SK-N-SH treated with all-trans-retinoic acid at 6 μM for 48 hours (cell line): ENCODE data around the gene CDYL.

ENCODE experiments used
- ATAC-seq: fragments of 200-7000 bp; cut with Tn5 transposase; 3 replicates; pipeline ENCODE4 v1.9.1; 2020; ENCODE audit warnings: mild to moderate bottlenecking, moderate library complexity
- ARNTL ChIP-seq: fragments of 450-650 bp; formaldehyde crosslinking; IDR thresholded peaks from 2 replicates; pipeline ENCODE4 v1.5.0; 2020; ENCODE audit warnings: low read depth, mild to moderate bottlenecking, moderate library complexity, borderline replicate concordance
- BACH2 ChIP-seq: fragments of 250-450 bp; sonication (Bioruptor Pico); IDR thresholded peaks from 2 replicates; pipeline ENCODE4 v1.9.0; 2021; ENCODE audit warnings: mild to moderate bottlenecking, borderline replicate concordance
- CREB5 ChIP-seq: fragments of 250-450 bp; sonication (Bioruptor Pico); IDR thresholded peaks from 2 replicates; pipeline ENCODE4 v1.5.1; 2020; ENCODE audit warnings: low read depth, mild to moderate bottlenecking, moderate library complexity
- CSDC2 ChIP-seq: fragments of 250-450 bp; sonication (Bioruptor Pico); IDR thresholded peaks from 2 replicates; pipeline ENCODE4 v1.5.0; 2020; ENCODE audit warnings: mild to moderate bottlenecking, moderate library complexity
- CSRNP3 ChIP-seq: fragments of 250-450 bp; sonication (Bioruptor Pico); IDR thresholded peaks from 2 replicates; pipeline ENCODE4 v1.5.1; 2021; ENCODE audit warnings: mild to moderate bottlenecking, moderate library complexity
- GLIS3 ChIP-seq: fragments of 250-450 bp; sonication (Bioruptor Pico); IDR thresholded peaks from 2 replicates; pipeline ENCODE4 v1.5.0; 2020; ENCODE audit warnings: mild to moderate bottlenecking, moderate library complexity
- OSR1 ChIP-seq: fragments of 250-450 bp; sonication (Bioruptor Pico); IDR thresholded peaks from 2 replicates; pipeline ENCODE4 v1.8.0; 2022; ENCODE audit warnings: moderate library complexity, mild to moderate bottlenecking, inconsistent platforms
- POU6F1 ChIP-seq: fragments of 250-450 bp; sonication (Bioruptor Pico); IDR thresholded peaks from 2 replicates; pipeline ENCODE4 v1.8.0; 2021; ENCODE audit warnings: low read depth, mild to moderate bottlenecking, moderate library complexity, borderline replicate concordance
- PPARA ChIP-seq: fragments of 250-450 bp; sonication (Bioruptor Pico); IDR thresholded peaks from 2 replicates; pipeline ENCODE4 v1.5.0; 2020; ENCODE audit warnings: mild to moderate bottlenecking, borderline replicate concordance
- RARB ChIP-seq: fragments of 250-450 bp; sonication (Bioruptor Pico); IDR thresholded peaks from 2 replicates; pipeline ENCODE4 v1.8.0; 2021; ENCODE audit warnings: mild to moderate bottlenecking, moderate library complexity
- TCF4 ChIP-seq: fragments of 250-450 bp; sonication (Bioruptor Pico); IDR thresholded peaks from 2 replicates; pipeline ENCODE4 v1.8.0; 2021; ENCODE audit warnings: mild to moderate bottlenecking, moderate library complexity, borderline replicate concordance
- TSHZ2 ChIP-seq: fragments of 250-450 bp; sonication (Bioruptor Pico); IDR thresholded peaks from 2 replicates; pipeline ENCODE4 v1.5.0; 2020; ENCODE audit warnings: mild to moderate bottlenecking, moderate library complexity
- ZC3H10 ChIP-seq: fragments of 250-450 bp; sonication (Bioruptor Pico); IDR thresholded peaks from 2 replicates; pipeline ENCODE4 v1.5.1; 2021; ENCODE audit warnings: mild to moderate bottlenecking, moderate library complexity
- ZFP3 ChIP-seq: fragments of 250-450 bp; sonication (Bioruptor Pico); IDR thresholded peaks from 2 replicates; pipeline ENCODE4 v1.5.0; 2020; ENCODE audit warnings: mild to moderate bottlenecking, moderate library complexity
- ZFP30 ChIP-seq: fragments of 450-650 bp; formaldehyde crosslinking; IDR thresholded peaks from 2 replicates; pipeline ENCODE4 v1.5.0; 2022; ENCODE audit warnings: mild to moderate bottlenecking, moderate library complexity
- ZNF565 ChIP-seq: fragments of 450-650 bp; formaldehyde crosslinking; conservative IDR thresholded peaks from 2 replicates; pipeline ENCODE4 v1.5.0; 2020; ENCODE audit warnings: low read depth, mild to moderate bottlenecking, moderate library complexity
- ZNF70 ChIP-seq: fragments of 450-650 bp; formaldehyde crosslinking; IDR thresholded peaks from 2 replicates; pipeline ENCODE4 v1.5.0; 2020; ENCODE audit warnings: mild to moderate bottlenecking, moderate library complexity
- ZNF8 ChIP-seq: fragments of 450-650 bp; formaldehyde crosslinking; IDR thresholded peaks from 2 replicates; pipeline ENCODE4 v1.5.0; 2020; ENCODE audit warnings: mild to moderate bottlenecking, moderate library complexity

Gene CDYL

GRCh38 chr6:4961322-4962168, 185.3 kb downstream of the CDYL start:
- no peak for ATAC-seq
- TF ChIP-seq ZC3H10 (no peak), GLIS3 (CRISPR knock-in tag) (no peak), TCF4 (no peak), ZNF565 (CRISPR knock-in tag) (no peak)

- ATAC-seq = no peak; the same call in 2 of the 3 replicates
Measured at GRCh38 chr6:4962905-4963304, 186.7 kb downstream of the CDYL start.

More at GRCh38 chr6:4962905-4963304, 186.7 kb downstream of the CDYL start:
- no peak for TF ChIP-seq ZC3H10
- TF ChIP-seq ZNF8 (CRISPR knock-in tag) = no peak
- TF ChIP-seq CSDC2 (CRISPR knock-in tag) = no peak
- TF ChIP-seq PPARA (CRISPR knock-in tag) = no peak
- TF ChIP-seq ZNF70 = no peak
- no peak for TF ChIP-seq ZFP30 (CRISPR knock-in tag)
- TF ChIP-seq CREB5 = no peak
- no peak for TF ChIP-seq ZNF565 (CRISPR knock-in tag)
- no peak for TF ChIP-seq TCF4
- no peak for TF ChIP-seq BACH2 (CRISPR knock-in tag)
- TF ChIP-seq POU6F1 (CRISPR knock-in tag) = no peak
- no peak for TF ChIP-seq ARNTL
- no peak for TF ChIP-seq CSRNP3
- TF ChIP-seq ZFP3 (CRISPR knock-in tag) = no peak
- no peak for TF ChIP-seq RARB (CRISPR knock-in tag)
- no peak for TF ChIP-seq GLIS3 (CRISPR knock-in tag)
- no peak for TF ChIP-seq OSR1 (CRISPR knock-in tag)
- TF ChIP-seq TSHZ2 (CRISPR knock-in tag) = no peak
